Measurements from ENCODE around the gene CTNNA3.

The CTNNA3 gene

DNA sequence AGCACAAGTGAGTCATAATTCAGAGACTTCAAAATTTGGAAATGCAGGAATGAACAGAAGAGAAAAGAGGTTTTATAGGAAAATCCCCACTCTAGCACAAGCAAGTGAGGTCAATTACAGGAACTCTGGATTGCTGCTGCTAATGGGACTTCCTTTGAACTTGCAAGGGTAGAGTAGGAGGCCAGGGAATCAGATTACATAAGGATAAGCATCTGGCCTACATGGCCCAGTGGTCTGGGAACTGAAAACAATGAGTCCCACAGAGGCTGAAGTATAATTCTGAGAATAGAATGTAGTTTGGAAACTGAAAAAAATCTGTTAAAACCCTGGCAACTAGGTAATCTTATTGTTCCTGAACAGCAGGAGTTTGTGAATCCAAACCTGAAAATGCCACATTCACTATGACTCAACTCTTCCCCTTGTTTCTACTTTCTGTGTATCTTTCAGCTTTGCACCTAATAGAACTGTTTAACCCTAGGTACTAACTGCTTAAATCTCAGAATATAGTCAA lies 66.5 kb downstream of the CTNNA3 start:
- no peak for TF ChIP-seq CTCF (IDR thresholded peaks at IDR 0.05; ENCODE audit: poor library complexity, severe bottlenecking)
- H3K27me3 ChIP-seq (ENCODE audit: insufficient read depth, poor library complexity, severe bottlenecking) = no peaks in the 10 kb centered on the region
- no peak for DNase-seq (ENCODE audit: low spot score)
- H3K4me3 ChIP-seq (ENCODE audit: severe bottlenecking) = no peak overlapping the region
- no peak for ATAC-seq (ENCODE audit: low read depth)
- no peaks in the 10 kb centered on the region for H3K4me1 ChIP-seq (ENCODE audit: insufficient read depth, poor library complexity, severe bottlenecking)
- no peaks in the 10 kb centered on the region for H3K36me3 ChIP-seq (ENCODE audit: low read depth)
- no peaks in the 10 kb centered on the region for H3K9me3 ChIP-seq (ENCODE audit: severe bottlenecking)
- no peak overlapping the region for H3K27ac ChIP-seq (ENCODE audit: poor library complexity, severe bottlenecking)

- Histone ChIP-seq H3K4me1 (ENCODE audit: insufficient read depth, poor library complexity, severe bottlenecking) (no peaks in the 10 kb centered on the region), H3K27ac (ENCODE audit: poor library complexity, severe bottlenecking) (no peak overlapping the region), H3K4me3 (ENCODE audit: severe bottlenecking) (no peak overlapping the region), H3K9me3 (ENCODE audit: severe bottlenecking) (no peaks in the 10 kb centered on the region), H3K36me3 (ENCODE audit: low read depth) (no peaks in the 10 kb centered on the region), H3K27me3 (ENCODE audit: insufficient read depth, poor library complexity, severe bottlenecking) (peaks cover 8% of the 10 kb centered on the region)
- no peak for TF ChIP-seq CTCF (IDR thresholded peaks at IDR 0.05; ENCODE audit: poor library complexity, severe bottlenecking)
- DNase-seq (ENCODE audit: low spot score) (no peak), ATAC-seq (ENCODE audit: low read depth) (no peak)
These were observed 73.0 kb downstream of the CTNNA3 start for GRCh38 chr10:67622984-67623383.

DNA sequence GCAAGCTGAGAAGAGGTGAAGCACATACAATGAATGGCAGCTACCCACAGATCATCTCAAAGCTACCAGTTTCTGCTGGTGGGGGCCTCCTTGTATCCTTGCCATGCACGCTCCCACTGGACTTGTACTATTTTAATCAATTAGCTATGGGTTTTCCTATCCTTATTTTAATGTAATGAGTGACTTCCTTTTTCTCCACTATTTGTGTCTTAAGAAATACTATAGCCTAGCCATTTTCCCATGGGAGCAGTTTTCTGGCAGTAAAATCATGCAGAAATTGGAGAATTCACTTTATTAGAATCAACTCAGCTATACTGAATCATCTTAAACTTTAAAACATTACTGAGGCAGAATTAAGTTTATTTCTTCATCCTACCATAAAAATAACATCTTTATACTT lies 73.5 kb downstream of the CTNNA3 start:
- DNase-seq (ENCODE audit: low spot score) (no peak), ATAC-seq (ENCODE audit: low read depth) (no peak)
- no peaks in the 10 kb centered on the region for H3K4me1 ChIP-seq (ENCODE audit: insufficient read depth, poor library complexity, severe bottlenecking)
- H3K27me3 ChIP-seq (ENCODE audit: insufficient read depth, poor library complexity, severe bottlenecking) = peaks cover 8% of the 10 kb centered on the region
- no peak overlapping the region for H3K4me3 ChIP-seq (ENCODE audit: severe bottlenecking)
- H3K9me3 ChIP-seq (ENCODE audit: severe bottlenecking) = no peaks in the 10 kb centered on the region
- no peak for TF ChIP-seq CTCF (IDR thresholded peaks at IDR 0.05; ENCODE audit: poor library complexity, severe bottlenecking)
- H3K36me3 ChIP-seq (ENCODE audit: low read depth) = no peaks in the 10 kb centered on the region
- no peak overlapping the region for H3K27ac ChIP-seq (ENCODE audit: poor library complexity, severe bottlenecking)

DNA sequence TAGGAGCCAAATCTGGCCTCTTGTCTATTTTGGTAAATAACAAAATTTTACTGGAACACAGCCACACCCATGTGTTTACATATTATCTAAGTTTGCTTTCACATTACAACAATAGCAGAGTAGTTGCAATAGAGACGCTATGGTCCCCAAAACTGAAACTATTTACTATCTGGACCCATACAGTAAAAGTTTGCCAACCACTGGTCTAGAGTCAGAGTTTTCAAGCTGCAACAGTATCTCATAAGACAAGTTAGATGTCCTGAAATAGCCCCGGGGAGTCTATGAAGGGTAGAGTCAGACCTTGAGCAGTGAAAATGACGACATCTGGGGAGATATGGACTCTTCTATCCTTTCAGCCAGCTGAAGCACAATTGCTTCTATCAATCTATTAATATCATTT lies 74.2 kb downstream of the CTNNA3 start:
- TF ChIP-seq CTCF (IDR thresholded peaks at IDR 0.05; ENCODE audit: poor library complexity, severe bottlenecking) = no peak
- no peak for ATAC-seq (ENCODE audit: low read depth)
- no peak overlapping the region for H3K27ac ChIP-seq (ENCODE audit: poor library complexity, severe bottlenecking)
- H3K9me3 ChIP-seq (ENCODE audit: severe bottlenecking) = no peaks in the 10 kb centered on the region
- DNase-seq (ENCODE audit: low spot score) = no peak
- no peak overlapping the region for H3K4me3 ChIP-seq (ENCODE audit: severe bottlenecking)
- peaks cover 8% of the 10 kb centered on the region for H3K27me3 ChIP-seq (ENCODE audit: insufficient read depth, poor library complexity, severe bottlenecking)
- no peaks in the 10 kb centered on the region for H3K36me3 ChIP-seq (ENCODE audit: low read depth)
- H3K4me1 ChIP-seq (ENCODE audit: insufficient read depth, poor library complexity, severe bottlenecking) = no peaks in the 10 kb centered on the region

DNA sequence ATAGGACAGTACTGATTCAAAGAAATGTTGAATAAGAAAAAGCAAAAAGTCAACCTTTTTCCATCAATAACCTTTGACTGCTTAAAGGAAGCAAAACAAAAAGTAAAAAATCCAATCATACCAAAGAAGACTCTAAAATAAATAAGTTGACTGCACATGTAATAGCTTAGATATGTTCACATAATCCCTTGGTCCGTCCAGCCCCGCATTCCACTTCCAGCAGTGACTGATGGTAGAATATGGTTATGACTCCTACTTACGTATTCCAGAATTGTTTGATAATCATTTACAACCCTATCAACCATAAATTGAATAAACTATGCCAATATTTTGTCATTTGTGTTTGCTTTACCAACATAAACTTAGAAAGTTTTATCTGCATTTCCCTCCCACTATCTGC lies 77.9 kb downstream of the CTNNA3 start:
- H3K4me1 ChIP-seq (ENCODE audit: insufficient read depth, poor library complexity, severe bottlenecking) = no peaks in the 10 kb centered on the region
- no peaks in the 10 kb centered on the region for H3K9me3 ChIP-seq (ENCODE audit: severe bottlenecking)
- H3K4me3 ChIP-seq (ENCODE audit: severe bottlenecking) = no peak overlapping the region
- no peak for TF ChIP-seq CTCF (IDR thresholded peaks at IDR 0.05; ENCODE audit: poor library complexity, severe bottlenecking)
- H3K36me3 ChIP-seq (ENCODE audit: low read depth) = no peaks in the 10 kb centered on the region
- no peak overlapping the region for H3K27ac ChIP-seq (ENCODE audit: poor library complexity, severe bottlenecking)
- H3K27me3 ChIP-seq (ENCODE audit: insufficient read depth, poor library complexity, severe bottlenecking) = peaks cover 8% of the 10 kb centered on the region
- DNase-seq (ENCODE audit: low spot score) (no peak), ATAC-seq (ENCODE audit: low read depth) (no peak)
